ENCODE data around the gene GOLGA1.

Gene GOLGA1

GRCh38 chr9:124940894-124941678 lies at the start of gene GOLGA1:
GOLGA1 (minus strand) TSS chr9:124941083; CDS start chr9:124938711, 2,372 bp downstream.
- peaks cover 12% of the 10 kb centered on the region for H3K36me3 Mint-ChIP-seq (ENCODE audit: low read depth)
- TF ChIP-seq CTCF (IDR thresholded peaks at IDR 0.05), result no peak
- H3K27me3 Mint-ChIP-seq (ENCODE audit: low read depth, poor library complexity), result no peaks in the 10 kb centered on the region
- peaks cover 23% of the 10 kb centered on the region for H3K4me1 Mint-ChIP-seq
- H3K9me3 Mint-ChIP-seq, result no peaks in the 10 kb centered on the region
- H3K27ac Mint-ChIP-seq, result peak within 1 kb of the TSS; percentile 99
- DNase-seq, result peak; percentile 98
- H3K4me3 Mint-ChIP-seq, result peak within 1 kb of the TSS; percentile 87

DNA sequence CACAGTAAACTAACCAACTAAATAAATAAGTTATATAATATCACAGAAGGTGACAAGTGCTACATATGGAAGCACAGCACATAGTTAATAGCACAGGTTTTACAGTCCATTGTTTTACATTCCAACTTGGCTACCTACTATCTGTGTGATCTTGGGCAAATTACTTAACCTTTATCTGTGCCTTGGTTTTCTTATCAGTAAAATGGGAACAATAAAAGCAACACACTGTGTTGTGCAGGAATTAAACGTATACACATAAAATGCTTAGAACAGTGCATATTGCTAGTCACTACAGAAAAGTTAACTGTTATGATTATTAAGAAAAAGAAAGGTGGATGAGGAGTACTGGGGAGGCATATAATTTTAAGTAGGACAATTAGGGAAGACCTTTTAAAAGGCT lies 42.8 kb upstream of the GOLGA1 start:
- DNase-seq, result no peak
- no peak overlapping the region for H3K4me3 Mint-ChIP-seq
- no peak overlapping the region for H3K27ac Mint-ChIP-seq
- no peaks in the 10 kb centered on the region for H3K27me3 Mint-ChIP-seq (ENCODE audit: low read depth, poor library complexity)
- H3K4me1 Mint-ChIP-seq, result no peaks in the 10 kb centered on the region
- TF ChIP-seq CTCF (IDR thresholded peaks at IDR 0.05), result no peak
- H3K36me3 Mint-ChIP-seq (ENCODE audit: low read depth), result peaks cover 51% of the 10 kb centered on the region
- no peaks in the 10 kb centered on the region for H3K9me3 Mint-ChIP-seq

- Mint-ChIP-seq H3K36me3 (ENCODE audit: low read depth) (peaks cover 40% of the 10 kb centered on the region), H3K9me3 (no peaks in the 10 kb centered on the region), H3K4me1 (no peaks in the 10 kb centered on the region), H3K27me3 (ENCODE audit: low read depth, poor library complexity) (no peaks in the 10 kb centered on the region), H3K27ac (no peak overlapping the region), H3K4me3 (no peak overlapping the region)
- DNase-seq, result no peak
- no peak for TF ChIP-seq CTCF (IDR thresholded peaks at IDR 0.05)
These were observed 39.5 kb upstream of the GOLGA1 start for GRCh38 chr9:124980431-124980830.

DNA sequence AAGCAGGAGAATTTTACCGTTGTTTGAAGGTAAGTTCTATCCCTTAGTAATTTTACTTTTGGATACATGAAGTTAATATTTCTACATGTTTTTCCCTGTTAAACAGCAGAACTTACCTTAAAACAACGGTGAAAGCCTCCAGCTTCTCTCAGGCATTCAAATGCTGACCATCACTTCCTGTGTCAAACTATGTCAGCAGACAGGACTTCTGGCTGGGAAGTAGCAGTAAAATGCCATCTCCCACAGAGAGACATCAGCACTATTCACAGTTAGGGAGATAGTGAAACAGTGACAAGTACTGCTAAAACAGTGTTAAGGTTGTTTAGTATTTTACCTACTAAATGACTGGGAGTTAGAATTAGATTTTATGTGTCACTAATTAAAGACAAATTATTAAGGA lies 34.2 kb upstream of the GOLGA1 start:
- H3K27ac Mint-ChIP-seq, result no peak overlapping the region
- peaks cover 46% of the 10 kb centered on the region for H3K36me3 Mint-ChIP-seq (ENCODE audit: low read depth)

GRCh38 chr9:124973807-124974206 lies 32.9 kb upstream of the GOLGA1 start:
- no peak for TF ChIP-seq CTCF (IDR thresholded peaks at IDR 0.05)
- no peak for DNase-seq
- Mint-ChIP-seq H3K9me3 (no peaks in the 10 kb centered on the region), H3K36me3 (ENCODE audit: low read depth) (peaks cover 49% of the 10 kb centered on the region), H3K4me3 (no peak overlapping the region), H3K4me1 (no peaks in the 10 kb centered on the region), H3K27ac (no peak overlapping the region), H3K27me3 (ENCODE audit: low read depth, poor library complexity) (no peaks in the 10 kb centered on the region)

More for the DNA sequence above, 34.2 kb upstream of the GOLGA1 start:
- H3K4me1 Mint-ChIP-seq, result no peaks in the 10 kb centered on the region
- no peak for TF ChIP-seq CTCF (IDR thresholded peaks at IDR 0.05)
- DNase-seq, result no peak
- H3K27me3 Mint-ChIP-seq (ENCODE audit: low read depth, poor library complexity), result no peaks in the 10 kb centered on the region
- H3K9me3 Mint-ChIP-seq, result no peaks in the 10 kb centered on the region
- H3K4me3 Mint-ChIP-seq, result no peak overlapping the region

- Mint-ChIP-seq H3K4me1 (no peaks in the 10 kb centered on the region), H3K27ac (no peak overlapping the region), H3K4me3 (no peak overlapping the region), H3K36me3 (ENCODE audit: low read depth) (peaks cover 53% of the 10 kb centered on the region), H3K27me3 (ENCODE audit: low read depth, poor library complexity) (no peaks in the 10 kb centered on the region), H3K9me3 (no peaks in the 10 kb centered on the region)
- DNase-seq, result no peak
- TF ChIP-seq CTCF (IDR thresholded peaks at IDR 0.05), result no peak
These were observed 31.4 kb upstream of the GOLGA1 start for GRCh38 chr9:124972241-124972770.
